Epidermal melanocyte (primary cell): Measurements from ENCODE around the gene C10orf105.

Experiments used
- DNase-seq: peaks from one replicate; pipeline ENCODE4 v3.0.0; 2011; ENCODE audit warnings: low spot score; ENCODE audit not compliant: insufficient read length

C10orf105 gene

GRCh38 chr10:71698737-71699136 is 20.8 kb downstream of the C10orf105 start:
- no peak for DNase-seq

- DNase-seq: no peak
These were observed 21.5 kb downstream of the C10orf105 start for GRCh38 chr10:71697938-71698709.

- DNase-seq: no peak
These were observed 22.8 kb downstream of the C10orf105 start for GRCh38 chr10:71696628-71697326.

GRCh38 chr10:71695502-71696476 is 23.8 kb downstream of the C10orf105 start:
- no peak for DNase-seq

GRCh38 chr10:71694567-71694968 is 25.0 kb downstream of the C10orf105 start:
- DNase-seq: no peak

GRCh38 chr10:71694039-71694501 is 25.5 kb downstream of the C10orf105 start:
- DNase-seq: no peak

- DNase-seq: no peak
These were observed 26.2 kb downstream of the C10orf105 start for GRCh38 chr10:71693377-71693776.

GRCh38 chr10:71692598-71693306 is 26.8 kb downstream of the C10orf105 start:
- no peak for DNase-seq

- DNase-seq: no peak
These were observed 28.2 kb downstream of the C10orf105 start for GRCh38 chr10:71691405-71691804.

- DNase-seq: no peak
These were observed 29.4 kb downstream of the C10orf105 start for GRCh38 chr10:71690094-71690720.

- DNase-seq: no peak
These were observed 31.3 kb downstream of the C10orf105 start for GRCh38 chr10:71688256-71688655.

- DNase-seq: no peak
These were observed 32.1 kb downstream of the C10orf105 start for GRCh38 chr10:71687480-71687879.

- DNase-seq: no peak
These were observed 32.5 kb downstream of the C10orf105 start for GRCh38 chr10:71687077-71687476.

GRCh38 chr10:71685554-71686232 is 33.9 kb downstream of the C10orf105 start:
- DNase-seq: no peak

- DNase-seq: no peak
These were observed 35.0 kb downstream of the C10orf105 start for GRCh38 chr10:71684356-71685173.

- DNase-seq: no peak
These were observed 36.3 kb downstream of the C10orf105 start for GRCh38 chr10:71683301-71683700.

GRCh38 chr10:71681977-71682376 is 37.6 kb downstream of the C10orf105 start:
- no peak for DNase-seq

- no peak for DNase-seq
These were observed 40.2 kb downstream of the C10orf105 start for GRCh38 chr10:71679425-71679824.
